IPS DF 6.9 (cell line): Measurements from ENCODE around the gene PFKFB4.

Source experiments
- DNase-seq: peaks from one replicate; pipeline ENCODE4 v3.0.0-alpha.2; 2013; ENCODE audit warnings: low read depth, low spot score
- H3K27ac ChIP-seq: one replicate; pipeline ENCODE4 v1.5.1; 2013; ENCODE audit warnings: low read length, control low read depth
- H3K27me3 ChIP-seq: 2 replicates; pipeline ENCODE4 v1.6.1; 2013; ENCODE audit warnings: mild to moderate bottlenecking, low read length; ENCODE audit not compliant: control insufficient read depth, insufficient read depth
- H3K36me3 ChIP-seq: 2 replicates; pipeline ENCODE4 v1.6.1; 2013; ENCODE audit warnings: low read length; ENCODE audit not compliant: control insufficient read depth, insufficient read depth
- H3K4me1 ChIP-seq: 2 replicates; pipeline ENCODE4 v1.6.1; 2013; ENCODE audit warnings: low read length; ENCODE audit not compliant: control insufficient read depth, insufficient read depth
- H3K4me3 ChIP-seq: 2 replicates; pipeline ENCODE4 v1.5.1; 2013; ENCODE audit warnings: mild to moderate bottlenecking, low read length
- H3K9me3 ChIP-seq: 2 replicates; pipeline ENCODE4 v1.6.1; 2013; ENCODE audit warnings: low read length, inconsistent platforms; ENCODE audit not compliant: control insufficient read depth, insufficient read depth
- WGBS: extraction: QIAGEN DNeasy Blood & Tissue Kit; methylation state at CpG from one replicate; pipeline ENCODE4 v1.1.7; 2013; ENCODE audit warnings: mixed read lengths, missing lambda C conversion rate; ENCODE audit not compliant: insufficient read length, insufficient coverage; 5-methylcytosine and 5-hydroxymethylcytosine counted together

Gene PFKFB4

DNA sequence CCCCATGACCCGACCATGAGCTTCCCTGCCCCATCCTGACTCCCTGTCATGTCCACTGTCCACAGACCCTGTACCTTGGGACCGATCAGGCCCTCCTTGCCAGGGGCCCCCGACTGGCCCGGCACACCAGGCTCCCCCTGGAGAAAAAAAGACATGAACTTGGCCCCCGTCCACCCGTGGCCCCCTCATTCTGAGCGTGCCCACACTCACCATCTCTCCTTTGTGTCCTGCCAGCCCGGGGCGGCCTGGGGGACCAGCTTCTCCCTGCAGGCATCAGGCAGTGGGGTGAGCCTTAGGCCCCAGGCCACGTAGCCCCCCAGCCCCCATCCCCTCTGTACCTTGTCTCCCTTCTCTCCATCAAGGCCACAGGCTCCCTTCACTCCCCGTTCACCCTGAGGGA lies 10.9 kb upstream of the PFKFB4 start:
- Histone ChIP-seq H3K36me3 (0 out of 2 replicates have a peak, but pooled peaks cover 2% of the 10 kb centered on the region), H3K27me3 (no peaks in the 10 kb centered on the region), H3K27ac (no peak overlapping the region), H3K9me3 (no peaks in the 10 kb centered on the region), H3K4me1 (peaks cover 4% of the 10 kb centered on the region; the same call in 1 of the 2 replicates), H3K4me3 (no peak overlapping the region)
- WGBS: no CpG with 5 or more reads among the region's 11 CpGs
- no peak for DNase-seq

DNA sequence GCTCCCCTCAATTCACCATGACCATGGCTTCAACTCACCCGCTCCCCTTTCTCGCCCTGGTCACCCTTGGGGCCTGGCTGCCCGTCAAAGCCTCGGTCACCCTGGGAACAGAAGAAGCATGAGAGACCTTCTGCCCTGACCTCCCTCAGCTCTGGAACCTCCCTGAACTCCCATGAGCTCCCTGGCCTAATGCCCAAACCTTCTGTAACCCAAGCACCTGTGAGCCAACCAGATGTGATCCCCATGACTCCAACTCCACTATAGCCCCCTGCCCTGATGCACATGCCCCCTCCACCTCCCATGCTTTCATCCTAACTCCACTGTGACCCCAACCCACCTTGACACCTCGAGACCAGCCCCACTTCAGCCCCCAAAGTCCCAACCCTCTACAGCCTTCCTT lies 10.5 kb upstream of the PFKFB4 start:
- no CpG with 5 or more reads among the region's 5 CpGs for WGBS
- H3K4me1 ChIP-seq: peaks cover 4% of the 10 kb centered on the region; the same call in 1 of the 2 replicates
- no peak overlapping the region for H3K27ac ChIP-seq
- no peak for DNase-seq
- H3K27me3 ChIP-seq: no peaks in the 10 kb centered on the region
- no peak overlapping the region for H3K4me3 ChIP-seq
- H3K36me3 ChIP-seq: 0 out of 2 replicates have a peak, but pooled peaks cover 2% of the 10 kb centered on the region
- no peaks in the 10 kb centered on the region for H3K9me3 ChIP-seq

DNA sequence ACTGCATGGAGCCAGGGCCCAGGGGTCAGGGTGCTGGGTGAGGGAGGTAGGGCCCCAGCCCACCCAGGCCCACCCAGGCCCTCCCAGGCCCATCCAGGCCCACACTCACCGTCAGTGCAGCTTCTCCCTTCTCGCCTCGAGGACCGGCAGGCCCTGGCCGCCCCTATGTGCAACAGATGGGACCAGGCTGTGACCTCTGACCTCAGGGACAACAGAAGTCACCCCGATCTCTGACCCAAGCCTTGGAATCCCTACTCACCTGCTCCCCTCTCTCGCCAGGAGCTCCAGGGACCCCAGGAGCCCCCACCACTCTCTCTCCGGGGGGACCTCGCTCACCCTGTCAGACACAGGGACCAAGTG lies 9.8 kb upstream of the PFKFB4 start:
- no peaks in the 10 kb centered on the region for H3K9me3 ChIP-seq
- H3K36me3 ChIP-seq: 0 out of 2 replicates have a peak, but pooled peaks cover 1% of the 10 kb centered on the region
- no peak overlapping the region for H3K27ac ChIP-seq
- no peaks in the 10 kb centered on the region for H3K27me3 ChIP-seq
- peaks cover 4% of the 10 kb centered on the region for H3K4me1 ChIP-seq
- H3K4me3 ChIP-seq: no peak overlapping the region
- DNase-seq: no peak
- WGBS: no CpG with 5 or more reads among the region's 9 CpGs

DNA sequence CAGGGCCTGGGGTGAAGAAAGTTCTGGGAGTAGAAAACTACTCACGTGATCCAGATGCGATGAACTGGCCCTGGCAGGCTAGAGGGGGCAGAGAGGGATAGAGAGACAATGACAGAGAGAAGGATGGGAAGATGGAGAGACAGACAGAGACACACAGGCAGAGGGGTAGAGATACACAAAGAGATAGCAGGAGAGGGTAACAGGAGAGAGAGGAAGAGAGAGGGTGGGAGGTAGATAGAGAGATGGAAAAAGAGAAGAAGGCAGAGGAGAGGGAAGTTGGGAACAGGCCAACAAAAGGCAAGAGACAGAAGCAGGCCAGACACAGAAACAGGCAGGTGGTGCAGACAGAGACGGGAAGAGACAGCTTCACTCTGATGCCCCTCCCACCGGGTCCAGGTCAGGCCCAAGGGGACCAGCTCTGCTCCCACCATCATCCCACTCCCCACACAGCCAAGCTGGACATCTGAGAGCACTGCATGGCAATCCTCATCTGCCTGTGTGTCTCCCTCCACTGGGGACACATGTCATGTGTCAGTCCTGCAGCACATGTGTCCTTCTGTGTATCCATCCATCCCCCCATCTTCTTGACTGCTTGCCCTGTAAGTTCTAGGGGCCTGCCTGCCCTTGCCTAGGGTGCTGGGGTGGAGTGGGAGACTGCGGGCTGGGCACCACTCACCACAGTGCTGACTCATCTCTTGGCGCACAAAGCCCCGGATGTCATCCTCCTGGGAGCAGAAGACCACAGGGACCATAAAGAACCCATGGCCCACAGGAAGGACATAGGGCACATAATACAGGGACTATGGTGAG lies 9.2 kb upstream of the PFKFB4 start:
- DNase-seq: no peak

DNA sequence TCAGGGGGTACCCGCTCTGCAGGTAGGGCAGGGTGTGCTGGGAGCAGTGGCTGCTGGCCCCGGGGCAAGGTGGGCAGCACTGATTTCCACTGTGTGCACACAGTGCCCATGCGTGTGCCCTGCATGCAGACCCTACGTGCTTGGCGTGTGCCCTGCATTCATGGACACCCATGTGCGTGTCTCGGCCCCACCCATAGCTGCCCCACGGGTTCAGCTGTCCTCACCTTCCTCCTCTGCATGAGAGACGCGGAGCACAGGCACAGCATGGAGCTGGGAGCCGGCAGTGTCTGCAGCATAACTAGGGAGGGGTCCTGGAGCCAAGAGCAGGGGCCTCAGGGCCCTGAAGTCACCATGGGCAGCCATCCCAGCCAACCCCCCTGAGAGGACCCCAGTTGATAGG lies 8.6 kb upstream of the PFKFB4 start:
- Histone ChIP-seq H3K27me3 (no peaks in the 10 kb centered on the region), H3K4me3 (no peak overlapping the region), H3K4me1 (peaks cover 11% of the 10 kb centered on the region), H3K36me3 (no peaks in the 10 kb centered on the region), H3K27ac (no peak overlapping the region), H3K9me3 (no peaks in the 10 kb centered on the region)
- no CpG with 5 or more reads among the region's 11 CpGs for WGBS
- DNase-seq: no peak

More for the DNA sequence above, 9.2 kb upstream of the PFKFB4 start:
- Histone ChIP-seq H3K36me3 (no peaks in the 10 kb centered on the region), H3K27ac (no peak overlapping the region), H3K4me3 (no peak overlapping the region), H3K27me3 (no peaks in the 10 kb centered on the region), H3K9me3 (no peaks in the 10 kb centered on the region), H3K4me1 (peaks cover 7% of the 10 kb centered on the region)
- WGBS: no CpG with 5 or more reads among the region's 7 CpGs

DNA sequence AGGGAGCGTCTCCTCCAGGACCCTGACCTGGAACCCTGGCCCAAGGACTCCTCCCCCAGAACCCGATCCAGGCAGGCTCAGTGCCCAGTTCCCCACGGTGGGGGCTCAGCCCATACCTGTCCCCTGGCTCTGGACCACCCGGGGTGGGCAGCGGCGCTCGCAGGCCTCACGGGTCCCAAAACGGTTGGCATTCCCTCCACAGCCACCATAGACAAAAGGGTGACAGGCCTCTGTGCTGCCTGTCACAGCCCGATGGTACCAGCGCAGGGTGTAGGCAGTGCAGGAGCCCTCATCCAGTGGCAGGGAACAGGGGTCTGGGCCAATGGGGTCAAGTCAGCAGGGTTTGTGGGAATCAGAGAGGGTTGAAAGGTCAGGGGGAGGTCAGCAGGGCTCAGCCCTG lies 8.1 kb upstream of the PFKFB4 start:
- Histone ChIP-seq H3K9me3 (no peaks in the 10 kb centered on the region), H3K4me3 (no peak overlapping the region), H3K27me3 (no peaks in the 10 kb centered on the region), H3K27ac (no peak overlapping the region), H3K4me1 (peaks cover 12% of the 10 kb centered on the region), H3K36me3 (no peaks in the 10 kb centered on the region)
- DNase-seq: no peak
- WGBS: no CpG with 5 or more reads among the region's 11 CpGs

DNA sequence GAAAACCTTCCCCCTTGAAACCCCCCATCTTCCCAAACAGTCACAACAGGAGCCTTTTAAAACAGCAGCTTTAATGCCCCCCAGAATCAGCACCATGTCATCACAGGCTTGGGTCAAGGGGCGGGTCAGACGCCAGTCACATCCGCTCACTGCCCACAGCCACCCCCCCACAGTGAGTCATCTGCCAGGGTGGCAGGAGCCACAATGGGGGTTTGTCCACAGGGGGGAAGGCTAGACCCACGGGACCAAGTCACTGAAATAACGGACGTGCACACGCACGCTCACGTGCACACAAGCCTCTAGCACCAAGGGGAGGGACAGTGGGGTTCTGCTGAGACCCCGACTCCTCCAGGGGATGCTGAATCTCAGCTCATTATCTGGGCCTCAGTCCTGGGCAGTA lies 7.4 kb upstream of the PFKFB4 start:
- WGBS: no CpG with 5 or more reads among the region's 10 CpGs
- Histone ChIP-seq H3K27ac (no peak overlapping the region), H3K9me3 (no peaks in the 10 kb centered on the region), H3K4me1 (peaks cover 12% of the 10 kb centered on the region), H3K27me3 (no peaks in the 10 kb centered on the region), H3K36me3 (no peaks in the 10 kb centered on the region), H3K4me3 (no peak overlapping the region)
- DNase-seq: no peak

DNA sequence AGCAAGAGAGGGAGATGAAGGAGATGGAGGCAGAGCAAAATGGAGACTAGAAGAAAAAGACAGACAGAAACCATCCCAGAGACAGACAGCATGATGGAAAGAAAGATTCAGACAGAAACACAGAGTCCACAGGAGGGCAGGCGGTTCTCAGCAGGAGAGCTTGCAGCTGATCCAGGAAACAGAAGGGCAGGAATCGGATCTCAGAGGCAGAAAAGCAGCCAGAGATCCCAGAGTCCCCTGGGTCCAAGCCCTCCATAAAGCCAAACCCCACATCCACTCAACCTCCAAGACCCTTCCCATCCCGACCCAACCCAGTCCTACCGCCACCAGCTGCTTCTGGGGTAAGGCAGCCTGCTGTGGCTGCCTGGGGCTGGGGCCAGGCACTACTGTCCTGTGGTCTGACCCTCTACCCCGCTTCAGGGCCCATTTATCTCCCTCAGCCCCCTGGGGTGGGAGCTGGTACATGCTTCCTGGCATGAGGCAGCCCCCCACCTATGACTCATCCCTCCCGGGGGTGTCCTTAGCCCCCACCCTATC lies 6.8 kb upstream of the PFKFB4 start, which contains the start of gene UCN2:
TSS of gene UCN2 (minus strand) at position 400 of the 537 bp plus-strand sequence. CDS start 657 bp downstream, outside the sequence.
- DNase-seq: no peak
- Histone ChIP-seq H3K4me3 (no peak within 1 kb of the TSS), H3K27ac (no peak within 1 kb of the TSS), H3K9me3 (no peaks in the 10 kb centered on the region), H3K27me3 (no peaks in the 10 kb centered on the region), H3K36me3 (no peaks in the 10 kb centered on the region), H3K4me1 (peaks cover 12% of the 10 kb centered on the region)
- no CpG with 5 or more reads among the region's 6 CpGs for WGBS

DNA sequence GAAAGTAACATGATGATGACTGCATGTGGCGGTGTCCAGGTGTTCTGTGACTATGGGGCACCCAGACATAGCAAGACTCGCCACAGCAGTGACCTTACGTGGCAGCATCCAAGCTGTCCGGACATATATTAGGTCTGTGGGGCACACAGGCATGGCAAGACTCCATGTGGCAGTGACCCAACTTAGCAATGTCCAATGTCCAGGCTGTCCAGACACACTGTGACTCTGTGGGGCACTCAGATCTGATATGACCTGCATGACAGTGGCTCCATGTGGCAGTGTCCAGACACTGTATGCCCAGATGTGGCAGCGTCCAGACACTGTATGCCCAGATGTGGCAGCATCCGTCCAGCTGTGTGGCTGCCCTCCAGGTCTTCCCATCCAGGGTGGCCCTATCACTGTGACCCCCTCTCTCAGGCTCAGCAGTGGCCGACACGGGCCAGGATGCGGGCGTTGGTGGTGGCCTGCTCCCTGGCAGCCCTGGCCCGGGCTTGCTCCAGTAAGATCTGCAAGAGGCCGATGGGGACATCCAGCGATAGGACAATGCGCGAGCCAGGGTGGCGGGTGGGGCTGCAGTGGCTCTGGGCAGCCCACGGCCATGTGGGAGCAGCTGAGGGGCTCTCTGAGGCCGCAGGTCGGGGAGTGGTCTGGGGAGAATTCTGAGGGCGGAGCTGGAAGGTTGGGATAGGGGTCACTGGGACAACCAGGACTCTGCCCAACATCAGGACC lies 5.9 kb upstream of the PFKFB4 start:
- no peak for DNase-seq
- Histone ChIP-seq H3K9me3 (no peaks in the 10 kb centered on the region), H3K27ac (no peak overlapping the region), H3K4me3 (no peak overlapping the region), H3K36me3 (no peaks in the 10 kb centered on the region), H3K4me1 (peaks cover 12% of the 10 kb centered on the region), H3K27me3 (no peaks in the 10 kb centered on the region)
- WGBS: no CpG with 5 or more reads among the region's 20 CpGs

DNA sequence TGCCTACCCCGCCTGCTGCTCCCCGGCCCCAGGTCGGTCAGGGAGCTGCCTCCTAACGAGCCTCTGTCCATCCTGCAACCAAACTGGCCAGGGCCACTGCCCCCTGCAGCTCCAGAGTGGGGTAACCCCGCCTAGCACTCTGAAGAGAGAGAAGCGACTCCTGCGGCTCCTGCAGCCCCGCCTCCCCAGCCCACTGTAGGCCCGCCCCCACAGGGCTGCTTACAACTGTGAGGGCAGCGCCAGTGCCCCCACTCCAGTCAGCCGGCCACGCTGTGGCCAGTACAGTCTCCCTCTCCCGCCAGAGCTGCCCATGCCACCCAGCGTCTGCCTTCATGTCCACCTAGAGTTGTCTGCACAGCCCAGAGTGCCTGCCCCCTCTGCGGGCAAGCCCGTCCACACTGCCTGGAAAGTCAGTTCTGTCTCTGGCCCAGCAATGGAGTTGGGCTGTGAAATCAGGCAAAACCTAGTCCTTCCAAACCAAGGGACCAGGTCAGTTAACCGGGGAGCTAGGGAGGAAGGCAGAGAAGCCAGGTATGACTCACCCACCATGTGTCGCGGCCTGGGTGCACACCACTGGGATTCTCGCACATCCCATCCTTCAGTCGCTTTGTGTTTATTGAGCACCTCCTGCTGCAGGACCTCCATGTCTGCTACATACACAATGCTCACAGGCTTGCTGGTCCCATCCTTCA lies 4.6 kb upstream of the PFKFB4 start:
- no peaks in the 10 kb centered on the region for H3K9me3 ChIP-seq
- no CpG with 5 or more reads among the region's 21 CpGs for WGBS
- peaks cover 12% of the 10 kb centered on the region for H3K4me1 ChIP-seq
- H3K4me3 ChIP-seq: no peak overlapping the region
- H3K27me3 ChIP-seq: no peaks in the 10 kb centered on the region
- H3K36me3 ChIP-seq: no peaks in the 10 kb centered on the region
- H3K27ac ChIP-seq: no peak overlapping the region
- DNase-seq: peak; percentile 18
